Measurements from ENCODE around the gene SIX1. TPM values are rescaled to one million over a fixed set of nuclear protein-coding genes. Genes with fewer than 3 reads are reported as not detected.

SIX1 gene
- total and polyA plus RNA-seq, 2 of the 4 experiments (the other 2 are of a cell fraction): 7.7 to 15.0 TPM

GRCh38 chr14:60668431-60669112 is 19.3 kb upstream of the SIX1 start:
- no peak overlapping the region for H4K5ac ChIP-seq (ENCODE audit: low read depth, low read length)
- H3K9me1 ChIP-seq (ENCODE audit: insufficient read depth, low read length): no peaks in the 10 kb centered on the region
- H2BK5ac ChIP-seq (ENCODE audit: low read depth, low read length, poor library complexity, severe bottlenecking): no peak overlapping the region
- H3K9ac ChIP-seq (ENCODE audit: low read depth, low read length): no peak overlapping the region
- 0 out of 2 replicates have a peak overlapping the region, but pooled peaks have one; percentile 41 for H2BK20ac ChIP-seq (ENCODE audit: low read depth, low read length)
- H3K9me3 ChIP-seq (ENCODE audit: control insufficient read depth, insufficient read depth, low read length): no peaks in the 10 kb centered on the region
- H2AK5ac ChIP-seq (ENCODE audit: low read depth, low read length): no peak overlapping the region
- POLR2A ChIA-PET (ENCODE audit: unreplicated experiment): no interaction called here
- H4K20me1 ChIP-seq (ENCODE audit: insufficient read depth, low read length): no peaks in the 10 kb centered on the region
- no peak for ATAC-seq (ENCODE audit: low read depth)
- H4K91ac ChIP-seq (ENCODE audit: insufficient read depth, low read depth, low read length): no peak overlapping the region
- WGBS, 2 experiments (ENCODE audit: extremely low coverage in 2 of 2, insufficient read length in 1 of 2): no CpG with 5 or more reads among the region's 5 CpGs
- dilution Hi-C loops (cut with HindIII; ENCODE audit: low sequenced_read_pairs, unreplicated experiment): no loop called here
- H2AFZ ChIP-seq (replicated peaks; ENCODE audit: low read length, poor library complexity): no peak overlapping the region
- no peak overlapping the region for H3K27ac ChIP-seq (ENCODE audit: insufficient read depth, low read length)
- H3K23ac ChIP-seq (ENCODE audit: low read depth, low read length): no peak overlapping the region
- peak overlapping the region; percentile 42; the same call in 1 of the 2 replicates for H3K4ac ChIP-seq (ENCODE audit: low read depth, low read length)
- no peaks in the 10 kb centered on the region for H3K36me3 ChIP-seq (ENCODE audit: control insufficient read depth, insufficient read depth, low read length)
- in situ Hi-C loops (cut with MboI; ENCODE audit: low sequenced_read_pairs): no loop called here
- H2BK120ac ChIP-seq (ENCODE audit: low read depth, low read length): 0 out of 2 replicates have a peak overlapping the region, but pooled peaks have one; percentile 21
- BruUV-seq (replicated peaks): no TSS peak
- peak; percentile 97 for TF ChIP-seq NFE2L2 (IDR thresholded peaks at IDR 0.05; ENCODE audit: low read depth, low read length)
- peak; percentile 67 for TF ChIP-seq CEBPB (IDR thresholded peaks at IDR 0.05; ENCODE audit: low read depth, low read length)
- TF ChIP-seq POLR2A (IDR thresholded peaks at IDR 0.05; ENCODE audit: low read depth, low read length): no peak
- TF ChIP-seq USF2 (IDR thresholded peaks at IDR 0.05; ENCODE audit: low read depth, low read length): no peak
- no peak for TF ChIP-seq FOS (IDR thresholded peaks at IDR 0.05; ENCODE audit: low read depth, low read length)
- no peak for TF ChIP-seq RAD21 (IDR thresholded peaks at IDR 0.05; ENCODE audit: low read length)
- TF ChIP-seq CTCF (conservative IDR thresholded peaks at IDR 0.05; ENCODE audit: low read depth, low read length): no peak
- TF ChIP-seq MXI1 (IDR thresholded peaks at IDR 0.05; ENCODE audit: borderline replicate concordance, low read depth, low read length): no peak
- TF ChIP-seq MAFK (IDR thresholded peaks at IDR 0.05; ENCODE audit: low read depth, low read length): peak; percentile 82
- H3K27me3 ChIP-seq (ENCODE audit: control insufficient read depth, insufficient read depth, low read length): no peaks in the 10 kb centered on the region
- CTCF ChIA-PET: no interaction called here
- no peak overlapping the region for H3K4me2 ChIP-seq (ENCODE audit: low read depth, low read length)
- no peak overlapping the region for H4K8ac ChIP-seq (ENCODE audit: low read depth in 2 of 2, low read length in 2 of 2)
- H3K18ac ChIP-seq (ENCODE audit: low read depth, low read length): no peak overlapping the region
- no peak for DNase-seq
- no peak overlapping the region for H3K14ac ChIP-seq (replicated peaks; ENCODE audit: low read depth, low read length)
- no peaks in the 10 kb centered on the region for H3K79me1 ChIP-seq (ENCODE audit: low read depth in 1 of 2, low read length in 2 of 2)
- H3K4me1 ChIP-seq (ENCODE audit: control insufficient read depth, insufficient read depth, low read length): no peaks in the 10 kb centered on the region
- no peak overlapping the region for H2AK9ac ChIP-seq (replicated peaks; ENCODE audit: low read depth, low read length, poor library complexity)
- no peak overlapping the region for H3K4me3 ChIP-seq (ENCODE audit: insufficient read depth, low read depth, low read length)
- H3K56ac ChIP-seq (ENCODE audit: extremely low read depth, insufficient read depth, low read length): no peak overlapping the region
- intact Hi-C loops (cut with micrococcal nuclease): no loop called here
- H2BK15ac ChIP-seq (ENCODE audit: low read depth, low read length): no peak overlapping the region
